SW 1271 (cell line): ENCODE data around the gene WDR81.

ENCODE experiments used
- DNase-seq, 2 experiments: peaks; one replicate each; lab custom pipeline; 2025; lab: John Stamatoyannopoulos, UW

The WDR81 gene

GRCh38 chr17:1782171-1782567 lies 57.7 kb downstream of the WDR81 start:
- no peak for DNase-seq

- DNase-seq, result no peak
Observed at GRCh38 chr17:1783271-1783670, 58.8 kb downstream of the WDR81 start.

GRCh38 chr17:1783834-1784611 lies 59.5 kb downstream of the WDR81 start:
- DNase-seq, result peak; percentile 17 to 32

GRCh38 chr17:1785930-1786329 lies 61.4 kb downstream of the WDR81 start:
- DNase-seq, result no peak

GRCh38 chr17:1786708-1787107 lies 62.2 kb downstream of the WDR81 start:
- no peak for DNase-seq

GRCh38 chr17:1787301-1787902 lies 62.9 kb downstream of the WDR81 start:
- peak; percentile 84 to 85 for DNase-seq
